Globus pallidus (tissue), 1 donor: ENCODE results near the gene FBXO2.
"Not testable (repeated sequence)": the region's sequence is repeated elsewhere in the genome, so short reads cannot be mapped to it uniquely, and the experiment has no call there.

Experiments used
- DNase-seq: peaks from one replicate; pipeline ENCODE4 v3.0.0-alpha.2; 2015; ENCODE audit warnings: low spot score

The FBXO2 gene

GRCh38 chr1:11629184-11630016, 24.8 kb downstream of the FBXO2 start:
- DNase-seq = no peak

- DNase-seq = no peak
Observed at GRCh38 chr1:11628767-11629166, 25.5 kb downstream of the FBXO2 start.

- no peak for DNase-seq
Observed at GRCh38 chr1:11626551-11626950, 27.7 kb downstream of the FBXO2 start.

GRCh38 chr1:11623702-11624101, 30.5 kb downstream of the FBXO2 start:
- no peak for DNase-seq

GRCh38 chr1:11622398-11622797, 31.8 kb downstream of the FBXO2 start:
- no peak for DNase-seq

- DNase-seq = no peak
Observed at GRCh38 chr1:11620924-11621323, 33.3 kb downstream of the FBXO2 start.

GRCh38 chr1:11620405-11620804, 33.8 kb downstream of the FBXO2 start:
- DNase-seq = no peak

GRCh38 chr1:11617741-11618140, 36.5 kb downstream of the FBXO2 start:
- no peak for DNase-seq

- DNase-seq = no peak
Observed at GRCh38 chr1:11617314-11617713, 36.9 kb downstream of the FBXO2 start.

- DNase-seq = no peak
Observed at GRCh38 chr1:11616766-11617165, 37.5 kb downstream of the FBXO2 start.

- no peak for DNase-seq
Observed at GRCh38 chr1:11615090-11615489, 39.1 kb downstream of the FBXO2 start.

- no peak for DNase-seq
Observed at GRCh38 chr1:11613347-11613746, 40.9 kb downstream of the FBXO2 start.

- no peak for DNase-seq
Observed at GRCh38 chr1:11611638-11612327, 42.4 kb downstream of the FBXO2 start.

GRCh38 chr1:11610629-11611180, 43.5 kb downstream of the FBXO2 start:
- no peak for DNase-seq

- not testable (repeated sequence) for DNase-seq
Observed at GRCh38 chr1:11609378-11609777, 44.9 kb downstream of the FBXO2 start.

- not testable (repeated sequence) for DNase-seq
Observed at GRCh38 chr1:11608596-11609130, 45.6 kb downstream of the FBXO2 start.

GRCh38 chr1:11606775-11607174, 47.5 kb downstream of the FBXO2 start:
- DNase-seq = no peak

- DNase-seq = no peak
Observed at GRCh38 chr1:11602981-11603380, 51.2 kb downstream of the FBXO2 start.

- no peak for DNase-seq
Observed at GRCh38 chr1:11602424-11602823, 51.8 kb downstream of the FBXO2 start.

GRCh38 chr1:11600836-11601235, 53.4 kb downstream of the FBXO2 start:
- no peak for DNase-seq

- no peak for DNase-seq
Observed at GRCh38 chr1:11599891-11600576, 54.2 kb downstream of the FBXO2 start.

- no peak for DNase-seq
Observed at GRCh38 chr1:11598461-11598860, 55.8 kb downstream of the FBXO2 start.
